H1 (cell line): Measurements from ENCODE around the gene TDG. TPM values are rescaled to one million over a fixed set of nuclear protein-coding genes. Genes with fewer than 3 reads are reported as not detected.

Source experiments
- CTCF ChIA-PET: fragments of 300-600 bp; sonication (Branson Sonifier 250); formaldehyde crosslinking; loops from one replicate; lab custom pipeline; 2021; ENCODE audit not compliant: partially characterized antibody; lab: Charles Lee
- POLR2A ChIA-PET: fragments of 300-600 bp; sonication (Branson Sonifier 250); formaldehyde crosslinking; loops from one replicate; lab custom pipeline; 2021; ENCODE audit warnings: inconsistent platforms; ENCODE audit not compliant: partially characterized antibody; lab: Charles Lee
- DNase-seq, 2 experiments: peaks; one replicate each; pipeline versions ENCODE4 v3.0.0 to v3.0.0-alpha.2; 2010 to 2022; ENCODE audit warnings: low spot score in 2 of 2, low read depth in 1 of 2, mixed read lengths in 1 of 2
- FAIRE-seq: peaks from 2 replicates; lab custom pipeline; 2011; peaks lifted over from hg19 to GRCh38; lab: Jason Lieb, UNC
- H2AFZ ChIP-seq: 2 replicates; pipeline ENCODE4 v1.8.1; 2012; ENCODE audit warnings: low read length, inconsistent platforms
- H2AK5ac ChIP-seq: 2 replicates; pipeline ENCODE4 v1.6.1; 2013; ENCODE audit warnings: low read depth, low read length
- H2BK120ac ChIP-seq: replicated peaks from 2 replicates; pipeline ENCODE3; 2013; ENCODE audit warnings: low read depth, low read length, inconsistent platforms
- H2BK12ac ChIP-seq: 2 replicates; pipeline ENCODE4 v1.6.1; 2013; ENCODE audit warnings: low read depth, low read length
- H2BK15ac ChIP-seq: 2 replicates; pipeline ENCODE4 v1.6.1; 2013; ENCODE audit warnings: low read length
- H2BK20ac ChIP-seq: 2 replicates; pipeline ENCODE4 v1.6.1; 2013; ENCODE audit warnings: low read length
- H2BK5ac ChIP-seq: 2 replicates; pipeline ENCODE4 v1.6.1; 2013; ENCODE audit warnings: low read depth, low read length
- H3K14ac ChIP-seq: 2 replicates; pipeline ENCODE4 v1.6.1; 2013; ENCODE audit warnings: inconsistent platforms; ENCODE audit not compliant: insufficient read length
- H3K18ac ChIP-seq: 2 replicates; pipeline ENCODE4 v1.6.1; 2013; ENCODE audit warnings: low read length; ENCODE audit errors: extremely low read depth
- H3K23ac ChIP-seq: 2 replicates; pipeline ENCODE4 v1.6.1; 2013; ENCODE audit warnings: inconsistent platforms; ENCODE audit not compliant: insufficient read length
- H3K23me2 ChIP-seq: 2 replicates; pipeline ENCODE4 v1.6.1; 2013; ENCODE audit warnings: low read depth, low read length
- H3K27ac ChIP-seq: 2 replicates; pipeline ENCODE4 v1.6.1; 2011; ENCODE audit warnings: low read depth, low read length, inconsistent platforms
- H3K27me3 ChIP-seq, 4 experiments: replicated peaks in 1 of 4; 1 replicate in 1 of 4; 2 replicates in 3 of 4; pipeline versions ENCODE4 v1.6.1 to v1.8.1; 2011 to 2013; ENCODE audit warnings: low read length in 3 of 4, mild to moderate bottlenecking in 3 of 4, inconsistent platforms in 2 of 4, mixed read lengths in 2 of 4, moderate library complexity in 1 of 4; ENCODE audit not compliant: control insufficient read depth in 3 of 4, insufficient read depth in 3 of 4; ENCODE audit errors: extremely low read depth in 1 of 4
- H3K36me3 ChIP-seq, 4 experiments: 2 replicates each; pipeline versions ENCODE4 v1.6.1 to v1.8.1; 2011 to 2013; ENCODE audit warnings: mild to moderate bottlenecking in 4 of 4, low read length in 3 of 4, moderate library complexity in 2 of 4, control low read depth in 1 of 4, inconsistent platforms in 1 of 4; ENCODE audit not compliant: insufficient read depth in 4 of 4, control insufficient read depth in 2 of 4
- H3K4ac ChIP-seq: replicated peaks from 2 replicates; pipeline ENCODE3; 2013; ENCODE audit warnings: low read length, low read depth, mixed read lengths, inconsistent platforms; ENCODE audit not compliant: insufficient read length
- H3K4me1 ChIP-seq, 4 experiments: replicated peaks in 1 of 4; 1 replicate in 1 of 4; 2 replicates in 3 of 4; pipeline versions ENCODE4 v1.6.1 to v1.8.1; 2011 to 2013; ENCODE audit warnings: low read length in 3 of 4, inconsistent platforms in 2 of 4, mixed read lengths in 1 of 4; ENCODE audit not compliant: insufficient read depth in 4 of 4, control insufficient read depth in 3 of 4
- H3K4me2 ChIP-seq, 2 experiments: 2 replicates each; pipeline versions ENCODE4 v1.6.1 to v1.8.1; 2011 to 2013; ENCODE audit warnings: low read depth in 2 of 2, low read length in 2 of 2, control low read depth in 1 of 2, inconsistent platforms in 1 of 2, mild to moderate bottlenecking in 1 of 2; ENCODE audit not compliant: insufficient read depth in 1 of 2
- H3K4me3 ChIP-seq, 4 experiments: fragments of 200-600, 300-600 bp in 1 of 4; sonication (generic), shearing (Covaris generic), sonication (Bioruptor Twin) in 1 of 4; 2 replicates each; pipeline versions ENCODE4 v1.5.1 to v1.8.1; 2011 to 2016; ENCODE audit warnings: low read length in 4 of 4, low read depth in 3 of 4, control low read depth in 2 of 4, inconsistent platforms in 2 of 4, mild to moderate bottlenecking in 2 of 4, mixed read lengths in 1 of 4, moderate library complexity in 1 of 4; ENCODE audit not compliant: insufficient read depth in 2 of 4; ENCODE audit errors: extremely low read depth in 1 of 4
- H3K56ac ChIP-seq: replicated peaks from 2 replicates; pipeline ENCODE3; 2013; ENCODE audit warnings: low read depth, mild to moderate bottlenecking, mixed read lengths, low read length, inconsistent platforms; ENCODE audit not compliant: insufficient read length
- H3K79me1 ChIP-seq: 2 replicates; pipeline ENCODE4 v1.6.1; 2013; ENCODE audit warnings: low read depth, low read length, control low read depth
- H3K79me2 ChIP-seq, 2 experiments: 2 replicates each; pipeline versions ENCODE4 v1.6.1 to v1.8.1; 2012 to 2013; ENCODE audit warnings: low read length in 2 of 2, mild to moderate bottlenecking in 2 of 2, inconsistent platforms in 1 of 2; ENCODE audit not compliant: insufficient read depth in 2 of 2, control insufficient read depth in 1 of 2
- H3K9ac ChIP-seq, 4 experiments: replicated peaks in 1 of 4; 1 replicate in 1 of 4; 2 replicates in 3 of 4; pipeline versions ENCODE4 v1.6.1 to v1.8.1; 2011 to 2013; ENCODE audit warnings: low read depth in 3 of 4, low read length in 3 of 4, control low read depth in 2 of 4, mild to moderate bottlenecking in 2 of 4, moderate library complexity in 2 of 4, inconsistent platforms in 1 of 4; ENCODE audit errors: extremely low read depth in 1 of 4
- H3K9me3 ChIP-seq, 2 experiments: 2 replicates each; pipeline versions ENCODE4 v1.6.1 to v1.8.1; 2012 to 2013; ENCODE audit warnings: mild to moderate bottlenecking in 2 of 2, moderate library complexity in 2 of 2, control low read depth in 1 of 2, inconsistent platforms in 1 of 2, low read depth in 1 of 2, low read length in 1 of 2, mixed read lengths in 1 of 2; ENCODE audit not compliant: insufficient read depth in 2 of 2
- H4K20me1 ChIP-seq, 2 experiments: replicated peaks in 1 of 2; 2 replicates each; pipeline versions ENCODE3 to v1.8.1; 2011 to 2013; ENCODE audit warnings: inconsistent platforms in 2 of 2, low read length in 2 of 2, mild to moderate bottlenecking in 1 of 2; ENCODE audit not compliant: insufficient read depth in 2 of 2, control insufficient read depth in 1 of 2
- H4K5ac ChIP-seq: 2 replicates; pipeline ENCODE4 v1.6.1; 2013; ENCODE audit warnings: low read length, low read depth, mixed read lengths, inconsistent platforms; ENCODE audit not compliant: insufficient read length
- H4K8ac ChIP-seq: 2 replicates; pipeline ENCODE4 v1.8.0; 2013; ENCODE audit warnings: mild to moderate bottlenecking, moderate library complexity, low read length, inconsistent platforms; ENCODE audit not compliant: insufficient read depth; ENCODE audit errors: extremely low read depth
- H4K91ac ChIP-seq: replicated peaks from 2 replicates; pipeline ENCODE3; 2013; ENCODE audit warnings: low read length, mixed read lengths, inconsistent platforms; ENCODE audit not compliant: insufficient read length
- BCL11A ChIP-seq, 2 experiments: IDR thresholded peaks; one replicate each; pipeline ENCODE4 v1.6.1; 2011; ENCODE audit warnings: low read depth in 2 of 2, low read length in 2 of 2, mild to moderate bottlenecking in 2 of 2
- JUN ChIP-seq: IDR thresholded peaks from 2 replicates; pipeline ENCODE4 v1.6.1; 2011; ENCODE audit warnings: low read depth, mild to moderate bottlenecking, improper control_type of control experiment, low read length
- JUND ChIP-seq: IDR thresholded peaks from 2 replicates; pipeline ENCODE4 v1.6.1; 2011; ENCODE audit warnings: mild to moderate bottlenecking, improper control_type of control experiment, low read length
- KDM1A ChIP-seq: fragments of 200-600, 300-600 bp; sonication (generic); IDR thresholded peaks from 2 replicates; pipeline ENCODE4 v1.7.1; 2016; ENCODE audit warnings: mild to moderate bottlenecking, low read length, borderline replicate concordance
- POLR2AphosphoS5 ChIP-seq: IDR thresholded peaks from 2 replicates; pipeline ENCODE4 v1.6.1; 2011; ENCODE audit warnings: low read depth, low read length
- WGBS, 2 experiments: shearing (Covaris generic) in 1 of 2; methylation state at CpG; one replicate each; pipeline versions ENCODE4 v1.1.6 to v1.1.7; 2013 to 2015; ENCODE audit warnings: low lambda C conversion rate in 2 of 2, mixed read lengths in 2 of 2, inconsistent platforms in 1 of 2, low coverage in 1 of 2, missing lambda C conversion rate in 1 of 2; ENCODE audit not compliant: insufficient replicate concordance in 2 of 2, insufficient coverage in 1 of 2, insufficient read length in 1 of 2; ENCODE audit errors: extremely low coverage in 1 of 2, missing lambda C conversion rate in 1 of 2; 5-methylcytosine and 5-hydroxymethylcytosine counted together
- polyA plus RNA-seq, 7 experiments: library from polyadenylated mRNA; depleted of rRNA in 3 of 7; stranded (reverse) in 5 of 7; unstranded in 2 of 7; fragments of >200 nt in 5 of 7; fragments of 200-250 nt in 2 of 7; gene quantifications; 1 replicate in 5 of 7; 2 replicates in 1 of 7; 4 replicates in 1 of 7; pipeline versions ENCODE4 v1.2.1 to v1.2.3, GENCODE V29; 2011 to 2013; ENCODE audit warnings: missing spikeins in 2 of 7, mixed read lengths in 2 of 7
- total RNA-seq: library from RNA; stranded (reverse); fragmentation: NEBNext Ultra II Directional; extraction: Animal tissue kit (Norgen Biotek cat#: 25700); gene quantifications from 2 replicates; pipeline ENCODE4 v1.2.1, GENCODE V29; 2021

The TDG gene
- total and polyA plus RNA-seq, 2 of the 8 experiments (the other 6 are each of a cell fraction or from before 2014, with no cell fraction given), result 22.7 to 47.8 TPM

GRCh38 chr12:103996595-103996994 lies 30.9 kb downstream of the TDG start:
- Histone ChIP-seq H3K27ac (no peak overlapping the region), H2BK15ac (no peak overlapping the region), H3K4ac (no peak overlapping the region), H3K9me3 (no peaks in the 10 kb centered on the region), H3K23me2 (no peaks in the 10 kb centered on the region), H4K20me1 (no peaks in the 10 kb centered on the region), H2AFZ (no peak overlapping the region), H3K36me3 (no peaks in the 10 kb centered on the region), H2BK120ac (no peak overlapping the region), H4K5ac (no peak overlapping the region), H3K4me1 (no peaks in the 10 kb centered on the region), H2BK5ac (no peak overlapping the region), H3K56ac (no peak overlapping the region), H3K27me3 (no peaks in the 10 kb centered on the region), H2BK12ac (no peak overlapping the region), H3K4me3 (no peak overlapping the region), H3K79me2 (no peaks in the 10 kb centered on the region), H3K23ac (no peak overlapping the region), H3K18ac (no peak overlapping the region), H2BK20ac (no peak overlapping the region), H3K14ac (no peak overlapping the region), H4K8ac (no peak overlapping the region), H3K79me1 (no peaks in the 10 kb centered on the region), H2AK5ac (no peak overlapping the region), H3K4me2 (no peak overlapping the region), H4K91ac (no peak overlapping the region), H3K9ac (no peak overlapping the region)
- no peak for TF ChIP-seq KDM1A
- no peak for TF ChIP-seq JUN
- no peak for TF ChIP-seq JUND
- TF ChIP-seq BCL11A (IDR thresholded peaks at IDR 0.05; ENCODE audit: low read depth in 2 of 2, low read length in 2 of 2), result no peak
- no peak for TF ChIP-seq POLR2AphosphoS5
- DNase-seq (no peak), FAIRE-seq (no peak)
- CTCF ChIA-PET, result interaction anchor here (1.9 kb wide), 1 partner anchor 113 kb away, joined by 6 read pairs; no protein-coding TSS in a partner anchor
- POLR2A ChIA-PET, result no interaction called here
- 89% methylated on average over 5 of the region's 5 CpGs; no CpG with 5 or more reads in 1 of the 2 experiments for WGBS, 2 experiments
